GM12873 (cell line): ENCODE data around the gene APCDD1L.

ENCODE experiments used
- TF ChIP-seq, protein P1 (sequence below): IDR thresholded peaks from 2 replicates; pipeline ENCODE4 v1.5.1; 2012; ENCODE audit warnings: low read depth, mild to moderate bottlenecking, moderate library complexity, low read length, control low read depth; ENCODE audit not compliant: insufficient read depth; ENCODE audit errors: missing control alignments

APCDD1L gene

DNA sequence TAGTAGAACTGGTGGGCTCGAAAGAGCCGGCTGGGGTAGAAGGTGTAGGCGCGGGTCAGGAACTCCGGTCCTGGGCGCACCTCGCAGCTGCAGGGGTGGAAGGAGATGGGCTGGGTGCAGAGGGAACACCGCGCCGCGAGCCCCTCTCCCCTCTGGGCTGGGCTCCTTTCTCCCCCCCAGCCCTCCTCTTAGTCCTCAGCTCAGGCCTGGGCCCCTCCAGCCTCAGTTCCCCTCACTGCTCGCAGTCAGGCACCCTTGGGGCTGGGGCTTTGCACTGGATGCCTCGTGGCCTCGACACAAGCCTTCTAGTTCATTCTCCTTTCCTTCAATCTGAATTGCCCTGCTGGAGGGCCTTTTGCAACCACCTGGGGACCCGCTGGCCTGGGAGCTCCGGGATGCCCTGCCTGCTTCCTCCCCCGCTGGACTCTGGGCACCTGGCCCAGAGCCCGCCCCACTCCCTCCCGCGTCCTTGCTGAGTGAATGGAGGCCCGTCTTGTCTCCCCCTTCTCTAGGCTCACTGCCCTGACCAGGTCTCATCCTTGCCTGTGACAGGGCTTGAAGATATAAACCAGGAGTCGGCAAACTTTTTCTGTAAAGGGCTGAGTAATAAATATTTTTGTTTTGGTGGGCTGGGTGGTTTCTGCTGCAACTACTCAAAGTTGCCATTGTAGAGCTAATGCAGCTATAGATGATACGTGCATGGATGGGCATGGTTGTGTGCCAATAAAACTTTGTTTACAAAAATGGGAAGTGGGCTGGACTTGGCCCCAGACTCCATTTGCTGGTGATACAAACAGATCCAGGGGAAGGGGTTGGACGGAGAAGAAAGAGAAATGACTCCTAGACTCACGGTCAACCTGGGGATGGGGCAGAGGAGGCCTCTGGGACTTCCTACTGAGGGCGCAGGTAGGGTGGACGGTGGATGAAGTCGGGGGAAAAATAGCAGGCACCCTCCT is 47.3 kb downstream of the APCDD1L start:
- TF ChIP-seq, protein P1, sequence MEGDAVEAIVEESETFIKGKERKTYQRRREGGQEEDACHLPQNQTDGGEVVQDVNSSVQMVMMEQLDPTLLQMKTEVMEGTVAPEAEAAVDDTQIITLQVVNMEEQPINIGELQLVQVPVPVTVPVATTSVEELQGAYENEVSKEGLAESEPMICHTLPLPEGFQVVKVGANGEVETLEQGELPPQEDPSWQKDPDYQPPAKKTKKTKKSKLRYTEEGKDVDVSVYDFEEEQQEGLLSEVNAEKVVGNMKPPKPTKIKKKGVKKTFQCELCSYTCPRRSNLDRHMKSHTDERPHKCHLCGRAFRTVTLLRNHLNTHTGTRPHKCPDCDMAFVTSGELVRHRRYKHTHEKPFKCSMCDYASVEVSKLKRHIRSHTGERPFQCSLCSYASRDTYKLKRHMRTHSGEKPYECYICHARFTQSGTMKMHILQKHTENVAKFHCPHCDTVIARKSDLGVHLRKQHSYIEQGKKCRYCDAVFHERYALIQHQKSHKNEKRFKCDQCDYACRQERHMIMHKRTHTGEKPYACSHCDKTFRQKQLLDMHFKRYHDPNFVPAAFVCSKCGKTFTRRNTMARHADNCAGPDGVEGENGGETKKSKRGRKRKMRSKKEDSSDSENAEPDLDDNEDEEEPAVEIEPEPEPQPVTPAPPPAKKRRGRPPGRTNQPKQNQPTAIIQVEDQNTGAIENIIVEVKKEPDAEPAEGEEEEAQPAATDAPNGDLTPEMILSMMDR, result no peak

DNA sequence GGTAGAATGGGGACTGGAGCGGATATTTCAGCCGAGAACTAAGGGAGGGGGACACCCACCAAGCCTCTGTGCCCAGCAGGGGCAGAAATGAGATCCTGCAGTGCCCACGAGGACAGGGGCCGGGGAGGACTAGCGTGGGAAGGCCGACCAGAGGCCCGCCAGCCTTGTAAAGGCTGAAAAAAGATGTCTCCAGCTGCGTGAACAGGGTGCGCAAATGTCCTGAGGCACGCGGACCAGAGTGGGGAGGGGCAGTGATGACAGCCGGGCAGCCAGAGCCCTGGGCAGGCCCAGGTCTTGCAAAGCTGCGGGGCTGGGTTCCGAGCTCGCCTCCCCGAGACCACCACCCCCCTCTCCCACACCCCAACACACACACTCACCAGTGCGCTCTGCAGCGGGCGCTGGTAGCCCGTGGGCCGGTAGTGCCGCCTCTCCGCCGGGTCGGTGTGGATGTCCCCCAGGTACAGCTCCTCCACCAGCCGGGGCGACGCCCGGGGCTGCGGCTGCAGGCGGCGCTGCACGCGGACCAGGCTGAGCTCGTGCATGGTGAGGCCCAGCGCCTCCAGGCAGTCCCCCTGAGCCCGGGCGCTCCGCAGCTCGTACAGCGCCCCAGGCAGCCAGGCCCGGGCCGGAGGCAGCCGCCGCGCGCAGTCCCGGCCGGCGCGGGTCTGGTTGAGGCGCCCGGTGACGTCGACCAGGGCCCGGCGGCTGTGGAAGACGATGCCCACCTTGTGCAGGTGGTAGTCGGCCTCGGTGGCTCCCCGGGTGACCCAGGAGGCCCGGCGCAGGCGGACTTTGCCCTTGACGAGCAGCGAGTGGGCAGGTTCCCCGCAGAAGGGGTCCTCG is 48.2 kb downstream of the APCDD1L start:
- TF ChIP-seq, protein P1, result no peak

DNA sequence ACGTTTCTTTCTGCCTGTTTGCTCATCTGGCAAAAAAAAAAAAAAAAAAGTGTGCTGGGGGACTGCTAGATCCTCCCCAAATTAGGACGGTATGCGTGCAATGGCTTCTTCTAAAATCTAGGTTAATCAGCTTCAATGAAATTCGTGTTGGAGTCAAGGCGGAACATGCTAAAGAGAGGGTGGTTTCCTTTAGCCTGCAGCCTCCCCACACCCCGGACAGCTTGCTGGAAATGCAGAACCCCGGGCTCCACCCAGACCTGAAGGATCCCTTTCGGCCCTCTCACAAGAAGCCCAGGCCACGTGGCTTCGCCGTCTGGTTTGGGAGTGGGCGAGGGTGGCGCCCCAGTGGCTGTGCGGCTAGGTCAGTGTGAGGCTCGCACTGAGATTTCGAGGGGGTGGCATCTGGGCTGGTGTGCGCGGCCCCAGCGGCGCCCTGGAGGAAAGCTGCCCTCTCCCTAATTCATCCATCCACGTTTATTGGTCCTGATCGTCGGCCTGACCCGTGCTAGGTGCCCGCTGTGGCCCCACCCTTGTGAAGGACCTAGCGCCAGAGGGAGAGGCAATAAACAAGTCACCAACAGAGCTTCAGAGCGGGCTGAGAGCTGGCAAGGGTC is 49.0 kb downstream of the APCDD1L start:
- TF ChIP-seq, protein P1, result no peak

- TF ChIP-seq, protein P1, result no peak
Observed at GRCh38 chr20:58464838-58465237, 50.4 kb downstream of the APCDD1L start.

- TF ChIP-seq, protein P1, result no peak
Observed at GRCh38 chr20:58463256-58463655, 51.9 kb downstream of the APCDD1L start.

GRCh38 chr20:58461899-58462298 is 53.3 kb downstream of the APCDD1L start:
- TF ChIP-seq, protein P1, result no peak
